ENCODE results near the gene GTF2H1. TPM values are rescaled to one million over a fixed set of nuclear protein-coding genes. Genes with fewer than 3 reads are reported as not detected.
A peak's percentile ranks its signal among the peaks of the same experiment; 100 is the strongest.

The GTF2H1 gene
- total RNA-seq, 1 experiment from 2014 or later: 89.1 TPM

DNA sequence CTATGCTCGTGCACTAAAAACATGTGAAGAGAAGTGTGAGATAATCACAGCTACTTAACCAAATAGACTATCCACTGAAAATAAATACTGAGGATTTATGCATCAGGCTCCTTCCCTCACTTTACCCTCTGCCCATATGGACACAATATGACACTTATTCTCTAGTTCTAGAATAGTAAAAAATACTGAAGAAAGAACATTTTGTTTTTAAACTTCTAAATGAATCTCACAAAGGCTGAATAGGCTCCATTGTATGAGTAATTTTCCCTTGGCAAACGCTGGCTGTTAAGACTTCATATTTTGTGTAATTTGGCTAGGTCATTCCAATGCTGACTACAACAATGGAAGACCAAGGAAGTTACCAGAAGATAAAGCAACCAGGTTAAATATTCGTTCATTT is 10.4 kb upstream of the GTF2H1 start:
- peak overlapping the region; percentile 90 for H3K27ac ChIP-seq
- peaks cover 52% of the 10 kb centered on the region for H3F3A ChIP-seq (ENCODE audit: insufficient read depth, low read depth)
- no peak for DNase-seq
- peaks cover 37% of the 10 kb centered on the region for H3K79me2 ChIP-seq (ENCODE audit: low read depth)
- H3K4me2 ChIP-seq: peak overlapping the region; percentile 62
- H3K4me3 ChIP-seq: peak overlapping the region; percentile 9; the same call in 1 of the 2 replicates
- H3K27me3 ChIP-seq (ENCODE audit: insufficient read depth, low read depth): no peaks in the 10 kb centered on the region
- H3K9me3 ChIP-seq (ENCODE audit: insufficient read depth, low read depth): no peaks in the 10 kb centered on the region
- POLR2A ChIA-PET (ENCODE audit: unreplicated experiment): no interaction called here
- CTCF ChIA-PET: interaction anchor here (0.6 kb wide), 1 partner anchor 35 kb away, joined by 3 read pairs; no protein-coding TSS in a partner anchor
- no peak overlapping the region for H2AFZ ChIP-seq
- peaks cover 65% of the 10 kb centered on the region for H3K4me1 ChIP-seq (replicated peaks; ENCODE audit: insufficient read depth)
- no peaks in the 10 kb centered on the region for H3K9me2 ChIP-seq (ENCODE audit: insufficient read depth)
- TF ChIP-seq, protein P1, sequence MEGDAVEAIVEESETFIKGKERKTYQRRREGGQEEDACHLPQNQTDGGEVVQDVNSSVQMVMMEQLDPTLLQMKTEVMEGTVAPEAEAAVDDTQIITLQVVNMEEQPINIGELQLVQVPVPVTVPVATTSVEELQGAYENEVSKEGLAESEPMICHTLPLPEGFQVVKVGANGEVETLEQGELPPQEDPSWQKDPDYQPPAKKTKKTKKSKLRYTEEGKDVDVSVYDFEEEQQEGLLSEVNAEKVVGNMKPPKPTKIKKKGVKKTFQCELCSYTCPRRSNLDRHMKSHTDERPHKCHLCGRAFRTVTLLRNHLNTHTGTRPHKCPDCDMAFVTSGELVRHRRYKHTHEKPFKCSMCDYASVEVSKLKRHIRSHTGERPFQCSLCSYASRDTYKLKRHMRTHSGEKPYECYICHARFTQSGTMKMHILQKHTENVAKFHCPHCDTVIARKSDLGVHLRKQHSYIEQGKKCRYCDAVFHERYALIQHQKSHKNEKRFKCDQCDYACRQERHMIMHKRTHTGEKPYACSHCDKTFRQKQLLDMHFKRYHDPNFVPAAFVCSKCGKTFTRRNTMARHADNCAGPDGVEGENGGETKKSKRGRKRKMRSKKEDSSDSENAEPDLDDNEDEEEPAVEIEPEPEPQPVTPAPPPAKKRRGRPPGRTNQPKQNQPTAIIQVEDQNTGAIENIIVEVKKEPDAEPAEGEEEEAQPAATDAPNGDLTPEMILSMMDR (conservative IDR thresholded peaks at IDR 0.05): no peak
- no peak for TF ChIP-seq EZH2 (IDR thresholded peaks at IDR 0.05; ENCODE audit: low read depth)
- BruUV-seq (replicated peaks): no TSS peak
- peaks cover 36% of the 10 kb centered on the region for H3K36me3 ChIP-seq (ENCODE audit: low read depth)
- intact Hi-C loops (cut with micrococcal nuclease; ENCODE audit: unreplicated experiment): no loop called here
- H4K20me1 ChIP-seq (ENCODE audit: insufficient read depth): no peaks in the 10 kb centered on the region

DNA sequence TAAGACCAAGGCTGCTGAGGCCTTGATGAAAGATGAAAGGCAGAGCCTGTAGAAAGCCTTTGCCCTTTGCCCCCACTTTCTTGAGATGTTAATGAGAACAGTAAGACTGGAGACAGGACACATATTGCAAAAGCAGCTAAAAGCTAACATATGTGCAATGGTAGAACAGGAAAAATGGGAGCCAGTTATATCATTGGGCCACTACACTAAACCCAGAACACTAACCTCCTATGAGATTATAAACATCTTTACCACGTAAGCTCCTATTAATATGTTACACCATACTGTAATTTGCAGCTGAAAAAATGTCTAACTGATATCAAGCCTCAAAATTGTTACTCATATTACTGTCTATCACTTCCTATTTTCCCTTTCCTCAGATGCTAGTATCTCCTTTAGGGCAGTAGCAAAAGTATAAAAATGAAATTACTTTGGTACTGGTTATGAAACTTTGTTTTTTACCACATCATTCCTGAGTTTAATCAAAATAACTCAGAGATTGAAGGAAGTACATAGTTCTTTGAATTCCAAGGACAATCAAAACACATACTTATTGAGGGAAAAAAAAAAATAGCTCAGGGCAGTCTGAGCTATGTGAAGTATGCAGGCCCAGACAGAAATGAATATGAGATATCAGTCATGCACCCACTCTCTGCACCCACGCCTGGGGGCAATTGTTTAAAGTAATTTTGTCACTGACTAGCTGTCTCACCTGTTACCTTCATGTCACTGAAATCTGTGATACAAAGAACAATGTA is 9.5 kb upstream of the GTF2H1 start:
- Histone ChIP-seq H3K4me3 (peak overlapping the region; percentile 9; the same call in 1 of the 2 replicates), H3K4me2 (peak overlapping the region; percentile 62), H3K4me1 (replicated peaks; ENCODE audit: insufficient read depth) (peaks cover 65% of the 10 kb centered on the region), H4K20me1 (ENCODE audit: insufficient read depth) (no peaks in the 10 kb centered on the region), H3K36me3 (ENCODE audit: low read depth) (peaks cover 31% of the 10 kb centered on the region), H2AFZ (no peak overlapping the region), H3K27ac (peak overlapping the region; percentile 90), H3K9me3 (ENCODE audit: insufficient read depth, low read depth) (no peaks in the 10 kb centered on the region), H3K79me2 (ENCODE audit: low read depth) (peaks cover 44% of the 10 kb centered on the region), H3K9me2 (ENCODE audit: insufficient read depth) (no peaks in the 10 kb centered on the region), H3F3A (ENCODE audit: insufficient read depth, low read depth) (peaks cover 52% of the 10 kb centered on the region), H3K27me3 (ENCODE audit: insufficient read depth, low read depth) (no peaks in the 10 kb centered on the region)
- ChIA-PET POLR2A (ENCODE audit: unreplicated experiment) (interaction anchor here (0.6 to 1.8 kb wide), 15 partner anchors 9 to 1465 kb away, joined by 3 to 24 read pairs (median 8); partner anchors contain the start of genes HPS5, LDHA, SPTY2D1 and UEVLD), CTCF (interaction anchor here (0.5 to 0.7 kb wide), 6 partner anchors 15 to 213 kb away, joined by 3 to 4 read pairs (median 3); partner anchors contain the start of gene LDHA)
- no TSS peak for BruUV-seq (replicated peaks)
- DNase-seq: peak; percentile 85 to 99
- intact Hi-C loops (cut with micrococcal nuclease; ENCODE audit: unreplicated experiment): loop anchor here (1.0 kb wide), 4 partner anchors 9 to 177 kb away; partner anchors contain the start of genes GTF2H1 and HPS5
- no peak for TF ChIP-seq EZH2 (IDR thresholded peaks at IDR 0.05; ENCODE audit: low read depth)
- TF ChIP-seq, protein P1 (conservative IDR thresholded peaks at IDR 0.05): no peak

DNA sequence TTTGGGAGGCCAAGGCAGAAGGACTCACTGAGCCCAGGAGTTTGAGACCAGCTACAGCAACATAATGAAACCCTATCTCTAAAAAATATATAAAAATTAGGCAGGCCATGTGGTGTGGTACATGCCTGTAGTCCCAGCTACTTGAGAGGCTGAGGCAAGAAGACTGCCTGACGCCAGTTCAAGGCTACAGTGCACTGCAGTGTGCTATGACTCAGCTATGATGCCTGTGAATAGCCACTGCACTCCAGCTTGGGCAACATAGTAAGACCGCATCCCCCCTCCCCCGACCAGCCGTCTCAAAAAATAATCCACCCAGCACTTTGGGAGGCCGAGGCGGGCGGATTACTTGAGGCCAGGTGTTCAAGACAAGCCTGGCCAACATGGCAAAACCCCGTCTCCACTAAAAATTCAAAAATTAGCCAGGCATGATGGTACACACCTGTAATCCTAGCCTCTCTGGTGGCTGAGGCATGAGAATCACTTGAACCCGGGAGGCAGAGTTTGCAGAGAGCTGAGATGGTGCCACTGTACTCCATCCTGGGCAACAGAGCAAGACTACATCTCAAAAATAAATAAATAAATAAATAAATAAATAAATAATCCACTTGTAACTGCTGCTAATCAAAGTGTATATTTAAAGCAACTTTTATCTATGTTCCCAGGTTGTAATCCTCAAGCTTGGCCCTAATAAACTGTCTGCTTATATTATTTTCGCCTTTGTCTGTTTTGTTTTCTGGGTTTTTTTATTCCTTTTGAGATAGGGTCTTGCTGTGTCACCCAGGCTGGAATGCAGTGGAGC is 8.2 kb upstream of the GTF2H1 start:
- Histone ChIP-seq H3K4me2 (peak overlapping the region; percentile 62; the same call in 1 of the 2 replicates), H3K9me2 (ENCODE audit: insufficient read depth) (no peaks in the 10 kb centered on the region), H4K20me1 (ENCODE audit: insufficient read depth) (no peaks in the 10 kb centered on the region), H3K27me3 (ENCODE audit: insufficient read depth, low read depth) (no peaks in the 10 kb centered on the region), H3K27ac (peak overlapping the region; percentile 90), H3K79me2 (ENCODE audit: low read depth) (peaks cover 57% of the 10 kb centered on the region), H3K4me3 (no peak overlapping the region), H3K9me3 (ENCODE audit: insufficient read depth, low read depth) (no peaks in the 10 kb centered on the region), H3K36me3 (ENCODE audit: low read depth) (peaks cover 20% of the 10 kb centered on the region), H2AFZ (no peak overlapping the region), H3F3A (ENCODE audit: insufficient read depth, low read depth) (peaks cover 52% of the 10 kb centered on the region), H3K4me1 (replicated peaks; ENCODE audit: insufficient read depth) (peaks cover 65% of the 10 kb centered on the region)
- no TSS peak for BruUV-seq (replicated peaks)
- intact Hi-C loops (cut with micrococcal nuclease; ENCODE audit: unreplicated experiment): loop anchor here (1.0 kb wide), 4 partner anchors 8 to 176 kb away; partner anchors contain the start of genes GTF2H1 and HPS5
- peak; percentile 40 to 70 for DNase-seq
- ChIA-PET POLR2A (ENCODE audit: unreplicated experiment) (interaction anchor here (1.0 to 1.8 kb wide), 4 partner anchors 80 to 212 kb away, joined by 4 to 24 read pairs (median 12); partner anchors contain the start of gene LDHA), CTCF (interaction anchor here (0.6 to 0.7 kb wide), 2 partner anchors 16 to 34 kb away, joined by 3 read pairs; no protein-coding TSS in a partner anchor)
- no peak for TF ChIP-seq EZH2 (IDR thresholded peaks at IDR 0.05; ENCODE audit: low read depth)
- TF ChIP-seq, protein P1 (conservative IDR thresholded peaks at IDR 0.05): no peak
